ENCODE measurements around the gene IFFO2.

IFFO2 gene

DNA sequence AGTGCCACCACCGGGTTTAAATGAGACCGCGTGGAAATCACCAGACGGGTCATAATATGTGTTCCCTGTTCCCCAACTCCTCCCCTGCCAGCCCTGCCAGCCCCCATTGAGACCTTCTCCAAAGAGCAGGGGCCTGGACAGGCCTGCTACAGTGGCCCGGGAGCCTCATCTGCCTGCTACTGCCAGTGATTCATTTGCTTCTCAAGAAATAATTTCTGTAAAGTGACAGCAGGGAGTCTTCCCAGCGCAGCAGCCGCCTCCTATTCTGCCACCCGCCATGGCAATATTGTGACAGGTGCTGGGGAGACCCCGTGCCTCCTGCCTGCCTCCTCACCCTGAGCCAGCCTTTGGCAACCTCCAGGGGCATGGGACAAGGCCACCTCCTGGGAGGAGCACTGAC lies 8.9 kb downstream of the IFFO2 start:
- TF ChIP-seq, protein P1, sequence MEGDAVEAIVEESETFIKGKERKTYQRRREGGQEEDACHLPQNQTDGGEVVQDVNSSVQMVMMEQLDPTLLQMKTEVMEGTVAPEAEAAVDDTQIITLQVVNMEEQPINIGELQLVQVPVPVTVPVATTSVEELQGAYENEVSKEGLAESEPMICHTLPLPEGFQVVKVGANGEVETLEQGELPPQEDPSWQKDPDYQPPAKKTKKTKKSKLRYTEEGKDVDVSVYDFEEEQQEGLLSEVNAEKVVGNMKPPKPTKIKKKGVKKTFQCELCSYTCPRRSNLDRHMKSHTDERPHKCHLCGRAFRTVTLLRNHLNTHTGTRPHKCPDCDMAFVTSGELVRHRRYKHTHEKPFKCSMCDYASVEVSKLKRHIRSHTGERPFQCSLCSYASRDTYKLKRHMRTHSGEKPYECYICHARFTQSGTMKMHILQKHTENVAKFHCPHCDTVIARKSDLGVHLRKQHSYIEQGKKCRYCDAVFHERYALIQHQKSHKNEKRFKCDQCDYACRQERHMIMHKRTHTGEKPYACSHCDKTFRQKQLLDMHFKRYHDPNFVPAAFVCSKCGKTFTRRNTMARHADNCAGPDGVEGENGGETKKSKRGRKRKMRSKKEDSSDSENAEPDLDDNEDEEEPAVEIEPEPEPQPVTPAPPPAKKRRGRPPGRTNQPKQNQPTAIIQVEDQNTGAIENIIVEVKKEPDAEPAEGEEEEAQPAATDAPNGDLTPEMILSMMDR (conservative IDR thresholded peaks at IDR 0.05; ENCODE audit: low read depth, low read length) = no peak
- H3K4me3 ChIP-seq (ENCODE audit: low read length) = no peak overlapping the region
- no peak for DNase-seq (ENCODE audit: low read depth)

DNA sequence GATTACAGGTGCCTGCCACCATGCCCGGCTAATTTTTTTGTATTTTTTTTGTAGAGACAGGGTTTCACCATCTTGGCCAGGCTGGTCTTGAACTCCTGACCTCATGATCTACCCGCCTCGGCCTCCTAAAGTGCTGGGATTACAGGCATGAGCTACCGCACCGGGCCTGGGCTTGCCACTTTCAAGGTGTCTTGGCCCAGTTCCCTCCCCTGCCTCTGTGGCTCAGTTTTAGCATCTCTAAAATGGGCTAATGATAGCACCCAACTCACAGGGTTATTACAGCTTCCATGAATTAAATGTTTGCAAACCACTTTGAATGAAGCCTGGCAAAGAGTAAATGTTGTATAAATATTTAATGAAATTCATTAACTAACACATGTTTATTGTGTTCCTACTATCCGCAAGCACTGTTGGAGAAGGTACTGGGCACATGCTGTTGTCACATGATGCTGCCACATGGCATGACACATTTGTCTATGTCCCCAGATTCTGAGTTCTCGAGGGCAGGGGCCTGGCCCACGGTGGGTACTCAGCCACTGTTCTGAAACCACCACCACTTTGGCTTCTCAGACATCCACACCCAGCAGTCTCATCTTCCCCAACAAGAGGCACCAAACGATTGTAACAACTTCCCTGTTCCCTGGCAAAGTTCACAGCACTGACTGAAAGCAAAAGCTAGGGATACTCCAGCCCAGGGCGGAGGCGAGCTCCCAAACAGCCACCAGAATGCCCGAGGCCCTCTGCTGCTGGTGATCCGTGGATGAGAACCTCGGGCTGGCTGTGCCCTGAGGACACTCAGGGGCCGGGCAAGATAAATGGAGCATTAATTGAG lies 9.7 kb downstream of the IFFO2 start:
- TF ChIP-seq, protein P1 (conservative IDR thresholded peaks at IDR 0.05; ENCODE audit: low read depth, low read length) = no peak
- DNase-seq (ENCODE audit: low read depth) = no peak
- no peak overlapping the region for H3K4me3 ChIP-seq (ENCODE audit: low read length)

DNA sequence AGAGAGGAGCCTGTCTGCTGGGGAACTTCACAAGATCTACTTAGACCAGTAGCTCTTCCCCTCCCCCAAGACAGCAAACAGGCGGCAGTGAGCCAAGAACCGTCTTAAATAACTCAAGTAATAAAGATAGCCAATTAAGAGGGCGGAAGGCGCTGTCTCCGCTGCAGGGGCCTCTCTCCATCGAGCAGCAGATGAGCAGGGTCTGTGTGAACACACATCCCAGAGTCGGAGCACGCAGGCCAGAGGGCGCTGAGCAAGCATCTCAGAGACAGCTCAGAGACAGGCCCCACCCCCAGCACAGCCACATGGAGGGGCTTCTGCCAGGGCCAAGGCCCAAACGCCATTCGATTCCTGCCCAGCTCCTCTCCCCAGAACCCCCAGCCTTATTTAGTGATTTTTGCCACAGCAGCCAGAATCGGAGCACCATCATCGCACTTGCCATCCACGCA lies 11.1 kb downstream of the IFFO2 start:
- no peak overlapping the region for H3K4me3 ChIP-seq (ENCODE audit: low read length)

DNA sequence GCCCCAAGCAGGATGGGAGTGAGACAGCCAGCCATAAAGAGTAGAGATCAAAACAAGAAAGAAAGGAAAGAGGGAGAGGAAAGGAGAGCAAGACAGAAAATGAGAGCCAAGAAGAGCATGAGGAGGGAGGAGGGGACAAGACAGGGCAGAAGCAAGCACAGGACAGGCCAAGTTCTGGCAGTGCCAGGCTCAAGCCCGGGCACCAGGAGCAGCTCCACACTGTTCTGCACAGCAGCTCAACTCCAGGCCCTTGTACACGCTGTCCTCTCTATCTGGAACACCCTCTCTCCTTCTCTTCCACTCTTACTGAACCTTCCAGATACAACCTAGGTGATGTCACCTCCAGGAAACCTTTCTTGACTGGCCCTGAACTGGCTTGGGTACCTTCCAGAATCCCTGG lies 11.7 kb downstream of the IFFO2 start:
- no peak for DNase-seq (ENCODE audit: low read depth)
- no peak overlapping the region for H3K4me3 ChIP-seq (ENCODE audit: low read length)
- TF ChIP-seq, protein P1 (conservative IDR thresholded peaks at IDR 0.05; ENCODE audit: low read depth, low read length) = no peak

More for the DNA sequence above, 11.1 kb downstream of the IFFO2 start:
- TF ChIP-seq, protein P1 (conservative IDR thresholded peaks at IDR 0.05; ENCODE audit: low read depth, low read length) = no peak
- no peak for DNase-seq (ENCODE audit: low read depth)

DNA sequence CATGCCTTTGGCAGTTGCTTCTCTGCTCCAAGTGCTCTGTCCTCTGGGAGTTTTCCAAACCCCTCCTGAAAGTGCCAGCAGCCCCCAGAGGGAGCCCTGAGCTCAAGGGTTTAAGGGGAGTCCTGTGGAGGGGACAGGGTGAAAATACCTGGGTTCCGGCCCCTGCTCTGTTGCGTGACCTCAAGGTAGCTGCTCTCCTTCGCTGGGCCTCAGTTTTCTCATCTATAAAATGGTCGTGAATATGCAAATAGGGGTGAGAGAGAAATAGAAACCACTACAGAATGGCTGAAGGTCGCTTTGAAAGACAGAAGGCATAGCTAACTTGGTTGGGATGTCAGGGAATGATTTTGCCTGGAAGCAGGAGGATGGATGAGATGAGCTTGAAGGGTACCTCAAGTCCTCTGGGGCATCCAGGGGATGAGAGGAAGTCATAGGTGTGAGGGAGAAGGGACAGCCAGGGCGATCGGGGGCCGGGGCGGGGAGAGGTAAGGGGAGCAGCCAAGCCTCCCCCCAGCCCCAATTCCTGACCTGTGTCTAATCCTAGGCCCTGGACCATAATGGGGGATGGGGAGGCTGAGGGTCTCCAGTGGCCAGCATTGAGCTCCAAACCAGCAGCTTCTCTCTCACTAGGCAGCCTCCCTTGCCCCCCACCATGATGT lies 12.4 kb downstream of the IFFO2 start:
- H3K4me3 ChIP-seq (ENCODE audit: low read length) = no peak overlapping the region
- TF ChIP-seq, protein P1 (conservative IDR thresholded peaks at IDR 0.05; ENCODE audit: low read depth, low read length) = no peak
- DNase-seq (ENCODE audit: low read depth) = no peak

DNA sequence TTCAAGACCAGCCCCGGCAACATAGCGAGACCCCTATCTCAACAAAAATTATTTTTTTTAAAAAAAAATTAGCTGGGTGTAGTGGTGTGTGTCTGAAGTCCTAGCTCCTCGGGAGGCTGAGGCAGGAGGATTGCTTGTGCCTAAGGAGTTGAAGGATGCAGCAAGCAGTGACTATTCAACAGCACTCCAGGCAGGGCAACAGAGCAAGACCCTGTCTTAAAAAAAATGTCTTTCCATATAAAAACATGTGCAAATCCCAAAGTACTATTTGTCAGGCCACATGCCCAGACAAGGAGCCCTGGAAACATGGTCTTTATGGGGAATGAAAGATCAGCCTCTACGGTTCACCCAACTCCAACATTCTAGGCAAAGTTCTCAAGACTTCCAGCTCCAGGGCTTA lies 13.3 kb downstream of the IFFO2 start:
- H3K4me3 ChIP-seq (ENCODE audit: low read length) = no peak overlapping the region
- DNase-seq (ENCODE audit: low read depth) = no peak
- TF ChIP-seq, protein P1 (conservative IDR thresholded peaks at IDR 0.05; ENCODE audit: low read depth, low read length) = no peak
